Vagina (tissue), 2 donors: ENCODE measurements around the gene KIF5A.

Source experiments
- CTCF ChIP-seq, 3 experiments: fragments of 450-650 bp in 2 of 3; fragments of 200-600 bp in 1 of 3; sonication (generic) in 1 of 3; IDR thresholded peaks; one replicate each; pipeline ENCODE4 v1.5.1; 2017 to 2019; ENCODE audit warnings: antibody characterized with exemption in 3 of 3, mild to moderate bottlenecking in 2 of 3, moderate library complexity in 2 of 3
- POLR2A ChIP-seq, 2 donors: fragments of 450-650 bp; IDR thresholded peaks; one replicate each; pipeline ENCODE4 v1.6.1; 2017; ENCODE audit warnings: antibody characterized with exemption in 2 of 2, mild to moderate bottlenecking in 2 of 2, moderate library complexity in 2 of 2
- POLR2AphosphoS5 ChIP-seq, 2 donors: sonication (generic); formaldehyde crosslinking; IDR thresholded peaks; one replicate each; pipeline ENCODE4 v1.9.0; 2017; ENCODE audit warnings: antibody characterized with exemption in 2 of 2, mild to moderate bottlenecking in 2 of 2, low read depth in 1 of 2; ENCODE audit not compliant: insufficient read depth in 1 of 2

GRCh38 chr12:57514720-57515407 is 35.0 kb upstream of the KIF5A start:
- TF ChIP-seq CTCF (IDR thresholded peaks at IDR 0.05), result no peak
- no peak for TF ChIP-seq POLR2AphosphoS5 (IDR thresholded peaks at IDR 0.05; ENCODE audit: insufficient read depth in 1 of 2, low read depth in 1 of 2)
- TF ChIP-seq POLR2A (IDR thresholded peaks at IDR 0.05), result no peak
